IMR-90 (cell line): ENCODE results near the gene DPM1. TPM values are rescaled to one million over a fixed set of nuclear protein-coding genes. Genes with fewer than 3 reads are reported as not detected.

Experiments used
- ATAC-seq: fragments of 200-7000 bp; cut with Tn5 transposase; 2 replicates; pipeline ENCODE4 v1.9.1; 2020; ENCODE audit warnings: low read depth, mild to moderate bottlenecking, moderate library complexity
- BruUV-seq: library from RNA; stranded (reverse); fragments of 400-500 nt; replicated peaks from 2 replicates; lab custom pipeline; 2021; lab: Mats Ljungman, UMichigan
- CTCF ChIA-PET: fragments of 300-600 bp; formaldehyde crosslinking; extraction: SDS; loops from one replicate; lab custom pipeline; 2021; ENCODE audit warnings: antibody characterized with exemption; lab: Yijun Ruan, JAX
- POLR2A ChIA-PET: fragments of 300-600 bp; sonication (Branson Sonifier 250); formaldehyde crosslinking; loops from one replicate; lab custom pipeline; 2022; ENCODE audit warnings: antibody characterized with exemption; ENCODE audit not compliant: unreplicated experiment; lab: Charles Lee
- DNase-seq: peaks from one replicate; pipeline ENCODE4 v3.0.0; 2013
- H2AFZ ChIP-seq: replicated peaks from 2 replicates; pipeline ENCODE3; 2013; ENCODE audit warnings: low read length, mild to moderate bottlenecking; ENCODE audit not compliant: poor library complexity
- H2AK5ac ChIP-seq: 2 replicates; pipeline ENCODE4 v1.6.1; 2013; ENCODE audit warnings: low read depth, low read length, inconsistent platforms
- H2AK9ac ChIP-seq: replicated peaks from 2 replicates; pipeline ENCODE3; 2013; ENCODE audit warnings: mild to moderate bottlenecking, low read depth, low read length, moderate library complexity; ENCODE audit not compliant: poor library complexity
- H2BK120ac ChIP-seq: 2 replicates; pipeline ENCODE4 v1.6.1; 2013; ENCODE audit warnings: low read depth, low read length, inconsistent platforms
- H2BK15ac ChIP-seq: 3 replicates; pipeline ENCODE4 v1.6.1; 2013; ENCODE audit warnings: low read depth, low read length, inconsistent platforms
- H2BK20ac ChIP-seq: 2 replicates; pipeline ENCODE4 v1.6.1; 2013; ENCODE audit warnings: low read depth, mild to moderate bottlenecking, inconsistent platforms, low read length, moderate library complexity
- H2BK5ac ChIP-seq: 2 replicates; pipeline ENCODE4 v1.6.1; 2013; ENCODE audit warnings: mild to moderate bottlenecking, low read depth, low read length, inconsistent platforms; ENCODE audit not compliant: poor library complexity, severe bottlenecking
- H3K14ac ChIP-seq: replicated peaks from 2 replicates; pipeline ENCODE4 v1.6.1; 2013; ENCODE audit warnings: low read depth, low read length, inconsistent platforms
- H3K18ac ChIP-seq: 2 replicates; pipeline ENCODE4 v1.6.1; 2013; ENCODE audit warnings: low read depth, low read length, control low read depth
- H3K23ac ChIP-seq: 2 replicates; pipeline ENCODE4 v1.6.1; 2013; ENCODE audit warnings: low read depth, low read length, inconsistent platforms
- H3K27ac ChIP-seq: 2 replicates; pipeline ENCODE4 v1.5.1; 2013; ENCODE audit warnings: mild to moderate bottlenecking, control low read depth, low read length; ENCODE audit not compliant: insufficient read depth
- H3K27me3 ChIP-seq: 2 replicates; pipeline ENCODE4 v1.6.1; 2013; ENCODE audit warnings: low read length; ENCODE audit not compliant: control insufficient read depth, insufficient read depth
- H3K36me3 ChIP-seq: 2 replicates; pipeline ENCODE4 v1.6.1; 2013; ENCODE audit warnings: low read length, mixed read lengths; ENCODE audit not compliant: control insufficient read depth, insufficient read depth
- H3K4ac ChIP-seq: 2 replicates; pipeline ENCODE4 v1.6.1; 2013; ENCODE audit warnings: low read depth, low read length, inconsistent platforms
- H3K4me1 ChIP-seq: 2 replicates; pipeline ENCODE4 v1.6.1; 2013; ENCODE audit warnings: low read length, mixed read lengths; ENCODE audit not compliant: control insufficient read depth, insufficient read depth
- H3K4me2 ChIP-seq: 2 replicates; pipeline ENCODE4 v1.6.1; 2013; ENCODE audit warnings: low read depth, mild to moderate bottlenecking, control low read depth, low read length, moderate library complexity
- H3K4me3 ChIP-seq: 2 replicates; pipeline ENCODE4 v1.5.1; 2013; ENCODE audit warnings: low read depth, mild to moderate bottlenecking, control low read depth, low read length, moderate library complexity; ENCODE audit not compliant: insufficient read depth
- H3K56ac ChIP-seq: 2 replicates; pipeline ENCODE4 v1.6.1; 2013; ENCODE audit warnings: low read length, inconsistent platforms; ENCODE audit not compliant: insufficient read depth; ENCODE audit errors: extremely low read depth
- H3K79me1 ChIP-seq, 2 experiments: 2 replicates each; pipeline ENCODE4 v1.6.1; 2013; ENCODE audit warnings: low read length in 2 of 2, inconsistent platforms in 1 of 2, low read depth in 1 of 2
- H3K9ac ChIP-seq: 2 replicates; pipeline ENCODE4 v1.6.1; 2013; ENCODE audit warnings: low read depth, low read length, control low read depth
- H3K9me1 ChIP-seq: 2 replicates; pipeline ENCODE4 v1.6.1; 2013; ENCODE audit warnings: low read length, inconsistent platforms; ENCODE audit not compliant: insufficient read depth
- H3K9me3 ChIP-seq: 2 replicates; pipeline ENCODE4 v1.6.1; 2013; ENCODE audit warnings: low read length; ENCODE audit not compliant: control insufficient read depth, insufficient read depth
- H4K20me1 ChIP-seq: 2 replicates; pipeline ENCODE4 v1.6.1; 2013; ENCODE audit warnings: low read length, inconsistent platforms; ENCODE audit not compliant: insufficient read depth
- H4K5ac ChIP-seq: 2 replicates; pipeline ENCODE4 v1.6.1; 2013; ENCODE audit warnings: mild to moderate bottlenecking, low read depth, low read length, control low read depth
- H4K8ac ChIP-seq, 2 experiments: 2 replicates each; pipeline ENCODE4 v1.6.1; 2013; ENCODE audit warnings: low read depth in 2 of 2, low read length in 2 of 2, control low read depth in 1 of 2, inconsistent platforms in 1 of 2
- H4K91ac ChIP-seq: 2 replicates; pipeline ENCODE4 v1.6.1; 2013; ENCODE audit warnings: low read depth, low read length, inconsistent platforms; ENCODE audit not compliant: insufficient read depth
- BHLHE40 ChIP-seq: fragments of 150-350 bp; IDR thresholded peaks from 2 replicates; pipeline ENCODE4 v1.6.1; 2016; ENCODE audit warnings: mild to moderate bottlenecking, low read depth, low read length
- CEBPB ChIP-seq: IDR thresholded peaks from 2 replicates; pipeline ENCODE4 v1.6.1; 2012; ENCODE audit warnings: low read depth, low read length, improper control_type of control experiment
- FOS ChIP-seq: fragments of 150-350 bp; IDR thresholded peaks from 2 replicates; pipeline ENCODE4 v1.6.1; 2016; ENCODE audit warnings: low read depth, low read length
- WGBS, 2 experiments: methylation state at CpG; one replicate each; pipeline versions ENCODE4 v1.1.5 to v1.1.7; 2013; ENCODE audit warnings: missing lambda C conversion rate in 2 of 2; ENCODE audit not compliant: insufficient read length in 1 of 2; ENCODE audit errors: extremely low coverage in 2 of 2; 5-methylcytosine and 5-hydroxymethylcytosine counted together
- dilution Hi-C: fragments of 300-500 bp; cut with HindIII; formaldehyde crosslinking; loops from one replicate; pipeline ENCODE4 v1.14.3; 2018; ENCODE audit warnings: low sequenced_read_pairs; ENCODE audit not compliant: unreplicated experiment
- in situ Hi-C: fragments of 300-500 bp; cut with MboI; formaldehyde crosslinking; loops from 3 replicates; pipeline ENCODE4 v1.14.3; 2019; ENCODE audit warnings: low sequenced_read_pairs, inconsistent platforms, mixed read lengths
- intact Hi-C: fragments of 100-400 bp; cut with micrococcal nuclease; formaldehyde crosslinking; loops from 2 replicates; pipeline ENCODE4 v1.10.0; 2022
- polyA plus RNA-seq, 3 experiments: library from polyadenylated mRNA; depleted of rRNA; stranded (reverse); fragments of >200 nt; gene quantifications; 2 replicates each; pipeline ENCODE4 v1.2.3, GENCODE V29; 2012; ENCODE audit warnings: low replicate concordance in 1 of 3
- total RNA-seq: library from RNA; depleted of rRNA; stranded (reverse); fragments of >200 nt; gene quantifications from 2 replicates; pipeline ENCODE4 v1.2.3, GENCODE V29; 2012

Gene DPM1
- total and polyA plus RNA-seq, 2 of the 4 experiments (the other 2 are of a cell fraction), result 59.1 to 89.1 TPM

DNA sequence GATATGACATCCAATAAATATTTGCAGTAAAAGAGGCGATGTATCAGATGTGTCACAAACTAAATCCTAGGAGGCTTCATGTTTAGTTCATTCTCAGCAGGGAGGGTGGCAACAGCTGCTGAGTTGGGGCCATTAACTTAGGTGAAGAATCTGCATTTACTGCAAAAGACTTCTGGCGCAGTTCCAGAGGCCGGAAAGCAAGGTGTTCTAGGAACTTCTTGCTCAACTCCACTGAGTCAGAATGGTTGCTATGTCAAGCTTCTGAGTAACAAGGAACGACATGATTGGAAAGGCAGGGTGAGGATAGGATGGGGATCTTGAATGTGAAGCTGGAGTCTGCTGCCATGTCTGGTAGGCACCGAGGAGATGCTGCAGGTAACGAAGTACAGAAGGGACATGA lies 38.8 kb downstream of the DPM1 start:
- H2AK9ac ChIP-seq, result no peak overlapping the region
- no TSS peak for BruUV-seq
- no peaks in the 10 kb centered on the region for H3K27me3 ChIP-seq
- ATAC-seq (peak; percentile 33; the same call in 1 of the 2 replicates), DNase-seq (peak; percentile 84)
- H3K36me3 ChIP-seq, result peaks cover 9% of the 10 kb centered on the region
- H2AFZ ChIP-seq, result no peak overlapping the region
- H4K20me1 ChIP-seq, result peaks cover 98% of the 10 kb centered on the region
- no peak overlapping the region for H3K4ac ChIP-seq
- H3K23ac ChIP-seq, result peak overlapping the region; percentile 12; the same call in 1 of the 2 replicates
- no peak overlapping the region for H2BK120ac ChIP-seq
- H3K79me1 ChIP-seq, result peaks cover 7 to 63% of the 10 kb centered on the region in 2 experiments; a peak in 3 of 4 replicates
- no peak overlapping the region for H3K4me3 ChIP-seq
- WGBS, 2 experiments, result 81% methylated on average over 3 of the region's 6 CpGs; no CpG with 5 or more reads in 1 of the 2 experiments
- no peak overlapping the region for H2BK5ac ChIP-seq
- no peak overlapping the region for H3K14ac ChIP-seq
- in situ Hi-C loops (no loop called here), intact Hi-C loops (no loop called here), dilution Hi-C loops (loop anchor here (25.0 kb wide), 1 partner anchor 107 kb away; no protein-coding TSS in a partner anchor)
- H3K27ac ChIP-seq, result no peak overlapping the region
- H3K56ac ChIP-seq, result no peak overlapping the region
- H3K9ac ChIP-seq, result no peak overlapping the region
- H2BK15ac ChIP-seq, result no peak overlapping the region
- ChIA-PET POLR2A (interaction anchor here (0.6 kb wide), 1 partner anchor 12 kb away, joined by 5 read pairs; the partner anchor contains the start of gene ADNP), CTCF (interaction anchor here (1.2 kb wide), 1 partner anchor 125 kb away, joined by 4 read pairs; the partner anchor contains the start of gene BCAS4)
- no peak overlapping the region for H3K4me2 ChIP-seq
- H4K5ac ChIP-seq, result no peak overlapping the region
- H3K9me3 ChIP-seq, result no peaks in the 10 kb centered on the region
- H4K91ac ChIP-seq, result no peak overlapping the region
- no peak overlapping the region for H3K18ac ChIP-seq
- peaks cover 22% of the 10 kb centered on the region for H3K4me1 ChIP-seq
- no peak overlapping the region for H4K8ac ChIP-seq
- H3K9me1 ChIP-seq, result peaks cover 13% of the 10 kb centered on the region
- peak; percentile 95 for TF ChIP-seq CEBPB
- no peak for TF ChIP-seq BHLHE40
- peak; percentile 21; the same call in 1 of the 2 replicates for TF ChIP-seq FOS
- H2AK5ac ChIP-seq, result no peak overlapping the region; the same call in 1 of the 2 replicates
- H2BK20ac ChIP-seq, result no peak overlapping the region
